Left ventricle myocardium inferior (tissue), 1 donor: ENCODE measurements around the gene MYH11. TPM values are rescaled to one million over a fixed set of nuclear protein-coding genes. Genes with fewer than 3 reads are reported as not detected.
"Not testable (repeated sequence)": the region's sequence is repeated elsewhere in the genome, so short reads cannot be mapped to it uniquely, and the experiment has no call there.

Experiments used
- DNase-seq: peaks from one replicate; pipeline ENCODE4 v3.0.0-alpha.2; 2020
- H3K27ac ChIP-seq: fragments of 200-600 bp; replicated peaks from 2 replicates; pipeline ENCODE4 v1.8.0; 2021
- H3K27me3 ChIP-seq: fragments of 200-600 bp; 2 replicates; pipeline ENCODE4 v1.8.0; 2021; ENCODE audit warnings: low read depth
- H3K36me3 ChIP-seq: fragments of 200-600 bp; 2 replicates; pipeline ENCODE4 v1.8.0; 2021
- H3K4me1 ChIP-seq: fragments of 200-600 bp; 2 replicates; pipeline ENCODE4 v1.8.0; 2021
- H3K4me3 ChIP-seq: fragments of 200-600 bp; 2 replicates; pipeline ENCODE4 v1.8.0; 2021; ENCODE audit warnings: mild to moderate bottlenecking, moderate library complexity
- H3K9me3 ChIP-seq: fragments of 200-600 bp; replicated peaks from 2 replicates; pipeline ENCODE4 v1.8.0; 2021
- CTCF ChIP-seq: fragments of 200-600 bp; IDR thresholded peaks from 2 replicates; pipeline ENCODE4 v1.8.0; 2021; ENCODE audit warnings: antibody characterized with exemption, mild to moderate bottlenecking, borderline replicate concordance
- intact Hi-C: fragments of 100-400 bp; cut with micrococcal nuclease; formaldehyde crosslinking; loops from one replicate; pipeline ENCODE4 v1.11.0; 2022
- total RNA-seq: library from RNA; stranded (reverse); fragmentation: NEBNext Ultra II Directional; extraction: Animal tissue kit (Norgen Biotek cat#: 25700); gene quantifications from one replicate; pipeline ENCODE4 v1.2.1, GENCODE V29; 2021
- donor health status: DM: no; HTN: yes; CAD: no; lungs with severe emphysema.

MYH11 gene
- total RNA-seq, 1 donor from 2014 or later, result 15.6 TPM

- no peak overlapping the region for H3K27ac ChIP-seq
- no peak for DNase-seq
- H3K4me3 ChIP-seq, result no peak overlapping the region
- H3K27me3 ChIP-seq, result peaks cover 33% of the 10 kb centered on the region
- peaks cover 12% of the 10 kb centered on the region for H3K4me1 ChIP-seq
- H3K9me3 ChIP-seq, result peaks cover 30% of the 10 kb centered on the region
- no peak for TF ChIP-seq CTCF
- intact Hi-C loops, result no loop called here
- no peaks in the 10 kb centered on the region for H3K36me3 ChIP-seq
Measured at GRCh38 chr16:15816228-15816627, 40.6 kb downstream of the MYH11 start.

GRCh38 chr16:15812401-15812750 lies 44.5 kb downstream of the MYH11 start:
- peaks cover 29% of the 10 kb centered on the region for H3K4me1 ChIP-seq
- H3K27me3 ChIP-seq, result peaks cover 26% of the 10 kb centered on the region
- H3K36me3 ChIP-seq, DNase-seq, intact Hi-C loops, H3K4me3 ChIP-seq: not testable (repeated sequence)
- H3K27ac ChIP-seq, result peak overlapping the region; percentile 47
- H3K9me3 ChIP-seq, result peaks cover 33% of the 10 kb centered on the region

- Histone ChIP-seq H3K27ac (peak overlapping the region; percentile 47), H3K36me3 (no peaks in the 10 kb centered on the region), H3K9me3 (peaks cover 26% of the 10 kb centered on the region), H3K4me3 (peak overlapping the region; percentile 2), H3K4me1 (peaks cover 31% of the 10 kb centered on the region), H3K27me3 (peaks cover 32% of the 10 kb centered on the region)
- intact Hi-C loops, result no loop called here
- DNase-seq, result no peak
- peak; percentile 25 for TF ChIP-seq CTCF
Measured at GRCh38 chr16:15811481-15812400, 45.1 kb downstream of the MYH11 start.

GRCh38 chr16:15810949-15811348 lies 45.9 kb downstream of the MYH11 start:
- H3K4me3 ChIP-seq, result no peak overlapping the region
- no peak for TF ChIP-seq CTCF
- no peak overlapping the region for H3K27ac ChIP-seq
- H3K36me3 ChIP-seq, result no peaks in the 10 kb centered on the region
- DNase-seq, result no peak
- intact Hi-C loops, result no loop called here
- peaks cover 39% of the 10 kb centered on the region for H3K27me3 ChIP-seq
- H3K4me1 ChIP-seq, result peaks cover 31% of the 10 kb centered on the region
- peaks cover 18% of the 10 kb centered on the region for H3K9me3 ChIP-seq

- no peak overlapping the region for H3K4me3 ChIP-seq
- DNase-seq, result no peak
- H3K27me3 ChIP-seq, result peaks cover 45% of the 10 kb centered on the region
- peaks cover 31% of the 10 kb centered on the region for H3K4me1 ChIP-seq
- H3K27ac ChIP-seq, result no peak overlapping the region
- no peak for TF ChIP-seq CTCF
- no peaks in the 10 kb centered on the region for H3K36me3 ChIP-seq
- H3K9me3 ChIP-seq, result peaks cover 13% of the 10 kb centered on the region
- intact Hi-C loops, result no loop called here
Measured at GRCh38 chr16:15810411-15810810, 46.4 kb downstream of the MYH11 start.

GRCh38 chr16:15809297-15809696 lies 47.5 kb downstream of the MYH11 start:
- DNase-seq, intact Hi-C loops, H3K4me3 ChIP-seq, H3K9me3 ChIP-seq, H3K36me3 ChIP-seq, H3K27ac ChIP-seq: not testable (repeated sequence)
- H3K4me1 ChIP-seq, result peaks cover 31% of the 10 kb centered on the region
- H3K27me3 ChIP-seq, result peaks cover 54% of the 10 kb centered on the region
